Caki2 (cell line): ENCODE measurements around the gene SIRPD. TPM values are rescaled to one million over a fixed set of nuclear protein-coding genes. Genes with fewer than 3 reads are reported as not detected.
A peak's percentile ranks its signal among the peaks of the same experiment; 100 is the strongest.

Experiments
- DNase-seq: peaks from one replicate; pipeline ENCODE4 v3.0.0-alpha.2; 2015; ENCODE audit warnings: low read depth
- in situ Hi-C: cut with HindIII; loops from 2 replicates; pipeline ENCODE4 v1.10.0; 2016; ENCODE audit warnings: low sequenced_read_pairs, low pct_unique_long_range_greater_than_20kb, mixed read lengths
- total RNA-seq: library from RNA; depleted of rRNA; stranded (reverse); fragments of >200 nt; shearing (Covaris generic); gene quantifications from 2 replicates; pipeline ENCODE4 v1.2.3, GENCODE V29; 2014; ENCODE audit warnings: low replicate concordance

Gene SIRPD
- total RNA-seq, 1 experiment from 2014 or later: not detected

DNA sequence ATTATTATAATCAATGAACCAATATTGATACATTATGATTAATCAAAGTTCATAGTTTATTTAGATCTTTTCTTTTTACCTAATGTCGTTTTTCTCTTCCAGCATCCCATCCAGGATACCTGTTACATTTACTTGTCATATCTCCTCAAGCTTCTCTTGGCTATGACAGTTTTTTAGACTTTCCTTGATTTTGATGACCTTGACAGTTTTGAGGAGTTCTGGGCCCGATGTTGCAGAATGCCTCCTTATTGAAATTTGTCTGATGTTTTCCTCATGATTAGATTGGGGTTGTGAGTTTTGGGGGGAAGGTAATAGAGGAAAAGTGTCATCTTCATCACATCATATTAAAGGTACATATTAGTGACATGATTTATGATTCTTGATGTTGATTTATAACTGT lies 3.8 kb upstream of the SIRPD start:
- in situ Hi-C loops: no loop called here
- DNase-seq: no peak

DNA sequence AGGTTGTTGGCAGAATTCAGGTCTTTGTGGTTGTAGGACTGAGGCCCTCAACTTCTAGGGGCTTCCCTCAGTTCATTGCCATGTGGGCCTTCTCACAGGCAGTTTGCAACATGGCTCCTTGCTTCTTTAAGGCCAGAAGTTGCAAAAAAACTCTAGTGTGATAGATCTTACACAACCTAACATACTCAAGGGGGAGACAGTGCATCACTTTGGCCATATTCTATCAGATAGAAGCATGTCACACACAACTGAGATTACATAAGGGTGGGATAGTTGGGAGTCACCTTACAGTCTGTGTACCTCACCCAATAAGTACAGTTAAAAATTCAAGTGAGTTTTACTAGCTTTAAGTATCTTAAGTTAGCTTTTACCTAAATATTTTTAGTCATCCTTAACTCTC lies 1.6 kb downstream of the SIRPD start:
- in situ Hi-C loops: no loop called here
- no peak for DNase-seq

DNA sequence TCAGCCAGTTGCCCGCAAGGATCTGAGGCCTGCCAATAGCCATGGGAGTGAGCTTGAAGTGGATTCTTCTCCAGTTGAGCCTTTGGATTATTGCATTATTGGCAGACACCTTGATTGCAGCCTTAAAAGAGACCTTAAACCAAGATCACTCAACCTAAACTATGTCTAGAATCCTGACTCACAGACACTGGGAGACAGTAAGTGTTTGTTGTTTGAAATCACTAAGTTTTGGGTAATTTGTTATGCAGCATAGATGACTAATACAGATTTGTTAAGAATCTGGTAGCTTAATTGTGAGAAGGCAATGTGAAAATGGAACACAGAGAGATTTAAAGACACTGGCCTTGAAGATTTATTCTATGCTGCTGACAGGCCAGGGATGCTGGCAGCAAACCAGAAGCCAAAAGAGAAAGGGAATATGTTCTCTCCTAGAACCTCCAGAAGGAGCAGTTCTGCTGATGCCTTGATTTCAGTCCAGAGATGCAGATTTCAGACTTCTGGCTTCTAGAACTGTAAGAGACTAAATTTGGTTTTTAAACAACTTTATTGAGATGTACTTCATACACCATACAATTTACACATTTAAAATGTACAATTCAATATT lies 17.6 kb downstream of the SIRPD start:
- in situ Hi-C loops: no loop called here
- no peak for DNase-seq

DNA sequence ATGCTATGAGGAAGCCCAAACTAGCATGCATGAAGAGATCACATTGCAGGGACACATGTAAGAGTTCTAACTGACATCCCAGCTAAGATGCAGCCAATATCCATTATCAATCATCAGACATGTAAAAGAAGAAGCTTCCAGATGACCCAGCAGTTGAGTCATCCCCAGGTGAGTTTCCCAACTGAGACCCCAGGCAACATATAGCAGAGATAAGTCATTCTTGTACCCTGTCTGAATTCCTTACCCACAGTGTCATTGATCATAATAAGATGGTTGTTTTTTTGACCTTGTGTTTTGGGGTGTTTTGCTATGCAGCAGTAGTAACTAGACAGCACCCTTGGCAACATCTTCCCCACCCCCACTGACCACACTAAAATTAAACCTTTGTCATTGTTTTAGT lies 18.9 kb downstream of the SIRPD start:
- no peak for DNase-seq
- in situ Hi-C loops: no loop called here

DNA sequence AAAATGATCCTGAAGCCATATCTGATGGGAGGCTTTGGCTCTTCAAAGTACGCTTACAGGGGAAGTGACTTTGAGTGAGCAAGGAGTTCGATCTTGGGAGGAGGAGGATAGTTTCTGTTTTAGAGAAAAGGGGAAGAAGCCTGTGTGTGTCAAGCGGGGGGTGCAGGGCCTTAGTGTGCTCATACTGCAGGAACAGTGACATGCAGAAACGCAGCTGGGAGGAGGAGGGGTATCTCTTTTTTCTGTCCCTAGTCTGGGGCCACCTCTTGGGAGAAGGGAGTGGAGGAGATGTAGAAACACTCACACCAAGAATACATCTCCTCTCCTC lies 19.8 kb downstream of the SIRPD start:
- no peak for DNase-seq
- in situ Hi-C loops: no loop called here

DNA sequence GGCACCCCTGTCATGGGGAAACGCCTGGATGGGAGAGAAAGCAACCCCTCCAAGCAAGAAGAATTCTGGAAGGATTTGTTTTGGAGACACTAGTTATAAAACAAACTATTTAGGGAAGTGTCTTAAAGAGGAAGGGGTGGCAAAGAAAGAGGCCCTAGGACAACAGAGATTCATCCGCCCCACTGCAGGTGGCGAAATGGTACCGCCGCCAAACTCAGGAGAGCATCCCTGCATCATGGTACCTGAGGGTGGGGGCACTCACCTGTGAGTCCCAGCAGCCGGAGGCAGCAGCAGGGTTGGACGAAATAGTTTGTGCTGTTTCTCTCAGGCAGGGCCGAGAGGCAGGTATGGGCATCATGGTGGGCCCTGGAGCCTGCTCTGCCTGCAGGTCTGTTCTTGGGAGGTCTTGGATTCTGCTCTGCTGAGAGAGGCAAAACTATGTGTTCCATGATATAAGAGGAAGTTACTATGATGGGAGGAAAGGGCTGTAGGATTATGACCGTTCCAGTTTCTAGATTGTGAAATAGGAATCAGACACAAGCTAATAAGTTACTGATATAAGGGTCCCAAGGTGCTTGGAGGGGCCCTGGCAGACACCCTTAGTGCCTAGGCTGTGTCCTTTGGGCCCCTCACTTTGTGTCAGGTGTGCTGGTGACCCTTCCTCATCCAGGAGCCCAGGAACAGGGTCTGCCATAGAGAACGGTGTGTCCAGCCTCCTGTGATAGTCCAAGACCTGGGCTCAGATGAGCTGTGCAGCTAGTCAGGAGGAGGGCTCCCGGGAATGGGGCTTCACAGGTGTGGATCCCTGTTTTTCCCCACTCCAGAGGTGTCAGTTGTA lies 20.4 kb downstream of the SIRPD start:
- no peak for DNase-seq
- in situ Hi-C loops: no loop called here

DNA sequence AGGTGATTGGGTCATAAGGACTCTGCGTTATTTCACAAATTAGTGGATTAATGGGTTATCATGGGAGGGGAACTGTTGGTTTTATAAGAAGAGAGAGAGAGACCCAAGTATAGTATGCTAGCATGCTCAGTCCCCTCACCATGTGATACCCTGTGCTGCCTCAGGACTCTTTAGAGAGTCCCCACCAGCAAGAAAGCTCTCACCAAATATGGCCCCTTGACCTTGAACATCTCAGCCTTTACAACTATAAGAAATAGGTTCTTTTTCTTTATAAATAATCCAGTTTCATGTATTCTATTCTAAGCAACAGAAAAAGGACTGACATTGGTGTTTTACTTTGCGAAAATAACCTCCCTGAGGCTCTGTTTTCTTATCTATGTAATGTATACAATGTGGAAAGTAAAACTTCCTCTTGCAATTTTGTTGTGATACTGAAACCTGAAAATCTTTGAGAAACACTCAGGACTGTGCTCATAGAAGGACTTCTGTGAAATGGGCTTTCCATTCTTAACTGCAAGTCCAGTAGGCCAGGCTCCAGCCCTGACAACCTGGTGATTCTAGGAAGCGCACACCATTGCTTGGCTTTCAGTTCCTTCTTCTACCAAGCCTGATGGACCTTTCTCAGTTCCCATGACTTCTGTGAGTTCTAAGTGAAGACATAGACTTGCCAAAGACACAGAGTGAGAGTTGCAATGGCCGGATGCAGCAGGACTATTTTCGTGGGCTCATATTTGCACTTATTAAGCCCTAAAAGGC lies 21.9 kb downstream of the SIRPD start:
- in situ Hi-C loops: no loop called here
- no peak for DNase-seq

DNA sequence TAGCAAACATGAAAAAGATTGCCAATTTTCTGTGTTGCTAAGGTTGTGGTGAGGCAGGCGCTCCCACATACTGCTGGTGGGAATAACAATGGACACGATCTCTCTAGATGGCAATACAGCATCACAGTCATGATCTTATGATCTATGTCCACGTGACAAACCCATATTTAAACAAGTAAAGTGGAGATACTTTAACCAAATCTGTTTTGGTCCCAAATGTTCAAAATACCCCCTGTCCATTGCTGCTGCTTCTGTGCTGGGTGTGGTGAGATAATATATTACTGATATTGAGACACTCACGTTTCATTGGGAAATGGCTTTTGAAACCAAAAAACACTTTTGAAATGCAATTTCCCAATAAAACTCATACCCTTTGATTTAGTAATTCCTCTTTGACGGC lies 23.0 kb downstream of the SIRPD start:
- DNase-seq: no peak
- in situ Hi-C loops: no loop called here

DNA sequence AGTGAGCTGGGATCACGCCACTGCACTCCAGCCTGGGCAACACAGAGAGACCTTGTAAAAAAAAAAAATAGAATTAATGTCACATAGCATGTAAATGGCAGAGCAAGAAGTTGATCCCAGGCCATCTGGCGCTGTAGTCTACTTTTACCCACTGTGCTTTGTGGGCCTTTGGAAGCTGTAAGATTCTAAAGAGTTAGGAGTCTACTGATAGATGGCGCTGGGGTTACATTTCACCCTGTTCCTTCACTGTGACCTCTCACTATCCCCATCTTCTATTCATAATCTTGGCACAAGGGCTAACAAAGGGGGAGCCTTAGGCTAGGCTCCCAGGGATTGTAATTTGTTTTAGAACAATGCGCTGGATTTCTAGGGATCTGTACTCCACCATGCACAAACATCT lies 24.4 kb downstream of the SIRPD start:
- in situ Hi-C loops: no loop called here
- DNase-seq: no peak

DNA sequence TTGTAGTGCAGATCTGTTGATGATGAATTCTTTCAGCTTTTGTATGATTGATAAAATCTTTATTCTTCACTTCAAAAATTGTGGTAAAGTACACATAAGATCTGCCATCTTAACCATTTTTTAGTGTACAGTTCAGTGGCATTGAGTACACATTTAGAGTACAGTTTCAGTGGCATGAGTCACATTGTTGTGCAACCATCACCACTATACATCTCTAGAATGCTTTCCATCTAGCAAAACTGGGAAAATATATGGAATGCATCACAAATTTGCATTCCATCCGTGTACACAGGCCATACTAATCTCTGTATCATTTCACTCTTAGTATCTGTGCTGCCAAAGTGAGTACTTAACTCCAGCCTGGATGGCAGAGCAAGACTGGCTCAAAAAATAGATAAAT lies 28.7 kb downstream of the SIRPD start:
- DNase-seq: no peak
- in situ Hi-C loops: no loop called here

DNA sequence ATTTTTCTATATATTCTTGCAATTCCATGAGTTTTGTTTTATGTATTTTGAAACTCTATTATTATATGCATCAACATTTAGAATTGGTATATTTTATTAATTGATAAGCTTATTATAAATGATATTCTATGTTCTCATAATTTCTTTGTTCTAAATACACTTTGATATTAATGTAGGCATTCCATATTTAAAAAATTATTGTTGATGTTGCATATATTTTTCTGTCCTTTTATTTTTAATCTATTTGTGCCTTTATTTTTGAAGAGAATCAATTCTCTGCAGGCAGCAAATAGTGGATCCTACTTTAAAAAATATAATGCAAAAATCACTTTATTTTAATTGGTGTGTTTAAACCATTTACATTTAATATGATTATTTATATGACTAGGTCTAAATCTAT lies 29.6 kb downstream of the SIRPD start:
- no peak for DNase-seq
- in situ Hi-C loops: no loop called here

DNA sequence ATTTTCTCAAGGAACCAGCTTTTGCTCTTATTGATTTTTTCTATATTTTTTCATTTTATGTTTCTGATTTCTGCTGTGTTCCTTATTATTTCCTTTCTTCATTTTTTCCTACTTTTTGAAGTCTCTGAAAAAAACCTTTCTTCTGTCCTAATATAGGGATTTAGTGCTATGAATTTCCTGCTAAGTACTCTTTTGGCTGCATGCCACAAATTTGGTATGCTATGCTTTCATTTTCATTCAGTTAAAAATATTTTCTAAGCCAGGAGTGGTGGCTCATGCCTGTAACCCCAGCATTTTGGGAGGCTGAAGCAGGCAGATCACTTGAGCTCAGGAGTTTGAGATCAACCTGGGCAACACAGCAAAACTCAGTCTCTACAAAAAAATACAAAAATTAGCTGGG lies 30.6 kb downstream of the SIRPD start:
- no peak for DNase-seq

DNA sequence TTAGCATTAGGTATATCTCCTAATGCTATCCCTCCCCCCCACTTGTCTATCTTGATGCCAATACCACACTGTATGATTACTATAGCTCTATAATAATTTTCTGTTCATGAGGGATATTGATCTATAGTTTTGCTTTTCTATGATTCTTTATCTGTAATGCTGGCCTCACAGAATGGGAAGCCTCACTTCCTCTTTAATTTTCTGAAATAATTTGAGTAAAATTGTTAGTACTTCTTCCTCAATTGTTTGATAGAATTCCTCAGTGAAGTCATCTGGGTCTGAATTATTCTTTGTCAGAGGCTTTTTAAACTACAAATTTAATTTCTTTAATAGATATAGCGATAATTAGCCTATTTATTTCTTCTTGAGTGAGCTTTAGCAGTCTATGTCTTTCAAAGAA lies 31.2 kb downstream of the SIRPD start:
- in situ Hi-C loops: no loop called here
- no peak for DNase-seq

More for the DNA sequence above, 30.6 kb downstream of the SIRPD start:
- in situ Hi-C loops: no loop called here

DNA sequence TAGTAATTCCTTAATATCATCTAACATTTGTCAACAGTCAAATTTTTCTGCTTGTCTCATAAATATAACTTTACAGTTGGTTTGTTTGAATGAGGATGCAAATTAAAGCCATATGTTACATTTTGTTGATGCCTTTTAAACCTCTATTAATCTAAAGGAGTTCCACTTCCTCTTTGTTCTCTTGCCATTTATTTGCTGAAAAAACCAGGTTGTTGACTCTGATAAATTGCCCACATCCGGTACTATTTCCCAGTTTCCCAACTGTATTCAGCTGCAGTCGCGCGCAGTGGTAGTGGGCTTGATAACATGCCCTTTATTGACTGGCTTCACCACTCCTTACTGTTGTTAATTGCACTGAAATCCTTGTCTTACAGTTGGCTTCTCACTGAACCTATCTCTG lies 33.5 kb downstream of the SIRPD start:
- in situ Hi-C loops: no loop called here
- no peak for DNase-seq

DNA sequence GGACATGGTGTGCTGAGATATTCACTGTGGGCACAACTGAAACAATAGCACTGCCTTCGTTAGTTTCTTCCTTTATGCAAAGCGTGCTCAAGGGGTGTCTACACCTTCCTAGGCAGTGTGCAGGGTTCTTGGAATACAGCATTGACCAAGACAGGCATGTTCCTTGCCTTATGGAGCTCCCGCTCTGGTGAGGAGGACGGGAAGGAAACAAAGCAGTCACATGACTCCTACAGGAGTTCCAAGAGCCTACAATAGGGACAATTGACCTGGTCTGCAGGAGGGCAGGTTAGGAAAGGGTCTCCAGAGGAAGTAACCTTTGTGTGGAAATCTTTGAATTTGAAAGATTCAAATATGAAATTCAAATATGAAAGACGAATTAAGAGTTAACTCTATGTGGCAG lies 40.5 kb downstream of the SIRPD start:
- in situ Hi-C loops: no loop called here
- no peak for DNase-seq

DNA sequence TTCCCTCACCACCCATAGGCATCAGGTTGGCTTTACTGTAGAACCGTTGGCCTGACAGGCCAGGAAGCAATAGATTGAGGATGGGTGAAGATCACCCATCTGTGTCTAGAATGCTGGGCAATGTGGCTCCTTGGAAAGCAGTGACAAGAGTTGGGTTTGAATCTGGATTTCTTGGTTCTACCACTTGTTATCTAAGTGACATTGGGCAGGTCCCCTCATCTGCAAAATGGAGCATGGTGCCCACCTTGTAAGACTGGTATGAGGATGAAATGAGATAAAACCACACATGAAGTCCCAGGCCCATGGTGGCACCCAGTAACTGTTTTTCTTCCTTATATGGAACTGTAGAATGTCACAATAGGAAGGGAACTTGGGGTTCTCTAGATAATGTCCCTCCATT lies 43.7 kb downstream of the SIRPD start:
- no peak for DNase-seq
- in situ Hi-C loops: no loop called here

DNA sequence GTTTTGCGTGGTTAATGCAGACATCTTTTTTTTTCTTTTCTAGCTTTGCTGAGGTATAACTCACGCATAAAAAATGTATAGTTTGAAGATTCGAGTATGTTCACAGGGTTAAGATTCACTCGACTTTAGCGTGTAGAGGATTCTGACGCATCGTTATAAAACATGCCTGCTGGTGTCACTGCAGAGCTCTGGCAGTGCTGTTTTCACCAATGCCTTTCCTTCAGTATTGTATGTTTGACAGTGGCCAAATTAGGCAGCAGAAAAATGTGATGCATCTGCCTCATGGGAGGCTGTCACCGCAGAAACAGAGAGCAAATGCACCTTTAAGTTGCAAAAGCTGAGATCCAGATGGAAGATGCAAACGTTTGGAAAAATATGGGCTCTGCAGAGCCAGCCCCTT lies 48.3 kb downstream of the SIRPD start:
- in situ Hi-C loops: no loop called here
- DNase-seq: peak; percentile 28

DNA sequence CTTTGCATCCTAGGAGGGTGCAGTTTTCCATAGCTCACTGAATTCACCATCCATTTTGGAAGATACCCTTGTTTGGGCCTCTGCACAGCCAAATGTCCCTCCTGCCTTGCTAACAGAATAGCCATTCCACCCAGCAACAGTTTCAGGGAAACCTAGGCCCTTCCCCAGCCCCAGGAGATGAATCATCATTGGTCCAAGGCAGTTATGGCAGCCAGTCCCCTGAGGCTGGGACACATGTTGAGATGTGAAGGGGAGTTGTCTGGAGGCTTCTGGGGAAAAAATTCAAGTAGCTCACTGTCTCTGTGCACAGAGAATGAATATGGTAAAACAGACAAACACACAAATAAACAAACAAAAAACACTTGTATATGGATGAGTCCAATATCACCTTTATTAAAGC lies 48.9 kb downstream of the SIRPD start:
- DNase-seq: no peak

DNA sequence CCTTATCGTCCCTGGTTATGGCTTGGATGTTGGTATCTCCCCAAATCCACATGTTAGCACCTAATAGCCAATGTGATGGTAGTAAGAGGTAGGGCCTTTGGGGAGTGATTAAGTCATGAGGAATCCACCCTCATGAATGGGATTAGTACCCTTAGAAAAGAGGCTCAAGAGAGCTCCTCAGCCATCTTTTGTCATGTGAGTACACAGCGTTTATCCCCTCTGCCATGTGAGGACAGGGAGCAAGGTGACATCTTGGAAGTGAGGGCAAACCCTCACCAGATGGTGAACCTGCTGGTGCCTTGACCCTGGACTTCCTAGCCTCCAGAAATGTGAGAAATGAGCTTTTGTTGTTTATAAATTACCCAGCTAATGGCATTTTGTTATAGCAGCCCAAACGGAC lies 50.2 kb downstream of the SIRPD start:
- in situ Hi-C loops: no loop called here
- no peak for DNase-seq

More for the DNA sequence above, 48.9 kb downstream of the SIRPD start:
- in situ Hi-C loops: no loop called here
